GM18868 (cell line): ENCODE measurements around the gene CFAP65.

ENCODE experiments used
- ATAC-seq: cut with Tn5 transposase; IDR thresholded peaks from one replicate; pipeline ENCODE4 v1.9.1; 2021; ENCODE audit warnings: mild to moderate bottlenecking, moderate library complexity; ENCODE audit not compliant: unreplicated experiment

CFAP65 gene

DNA sequence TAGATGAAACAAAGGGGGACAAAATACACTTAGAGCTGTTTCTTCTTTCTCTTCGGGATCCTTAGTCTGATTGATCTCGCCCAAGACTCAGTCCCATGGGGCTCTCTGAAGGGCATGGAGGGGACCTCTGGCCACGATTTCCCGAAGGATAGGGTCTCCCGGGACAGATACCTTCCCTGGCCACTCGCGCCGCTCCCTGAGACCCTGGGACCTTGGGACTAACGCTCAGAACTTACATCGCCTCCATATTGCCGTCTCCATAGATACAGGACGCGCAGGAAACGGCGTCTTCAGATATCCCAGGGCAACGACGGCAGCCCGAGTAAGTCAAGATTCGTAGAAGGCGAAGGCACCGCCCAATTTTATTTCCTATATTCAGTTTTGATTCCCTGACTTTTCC is at the start of gene CFAP65:
Gene CFAP65 (minus strand): TSS at position 265 of the 400 bp plus-strand sequence. CDS start 2,468 bp downstream, outside the sequence.
- ATAC-seq, result no peak

GRCh38 chr2:219090436-219091299 is 49.4 kb upstream of the CFAP65 start:
- no peak for ATAC-seq

DNA sequence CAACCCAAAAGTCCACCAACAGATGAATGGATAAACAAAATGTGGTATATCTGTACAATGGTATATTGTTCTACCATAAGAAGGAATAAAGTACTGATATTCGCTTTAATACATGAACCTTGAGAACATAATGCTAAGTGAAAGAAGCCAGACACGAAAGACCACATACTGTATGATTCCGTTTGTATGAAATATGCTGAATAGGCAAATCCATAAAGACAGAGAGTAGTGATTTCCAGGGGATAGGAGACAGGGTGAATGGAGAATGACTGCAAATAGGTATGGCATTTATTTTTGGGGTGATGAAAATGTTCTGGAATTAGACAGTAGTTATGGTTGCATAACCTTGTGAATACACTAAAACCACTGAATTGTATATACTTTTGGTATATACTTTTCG is 48.0 kb upstream of the CFAP65 start:
- no peak for ATAC-seq

DNA sequence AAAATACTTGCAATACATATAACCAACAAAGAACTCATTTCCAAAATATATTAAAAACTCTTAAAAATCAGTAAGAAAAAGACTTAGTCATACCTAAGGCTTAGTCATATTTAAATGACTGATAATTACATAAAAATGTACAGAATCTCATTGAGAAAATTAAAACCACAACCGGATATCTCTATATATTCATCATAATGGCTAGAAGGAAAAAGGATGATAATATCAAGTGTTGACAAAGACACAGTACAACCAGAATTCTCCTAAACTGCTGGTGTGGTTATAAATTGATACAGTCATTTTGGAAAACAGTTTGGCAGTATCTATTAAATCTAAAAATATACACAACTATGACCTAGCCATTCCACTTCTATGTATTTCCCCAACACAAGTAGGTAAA is 46.5 kb upstream of the CFAP65 start:
- no peak for ATAC-seq

DNA sequence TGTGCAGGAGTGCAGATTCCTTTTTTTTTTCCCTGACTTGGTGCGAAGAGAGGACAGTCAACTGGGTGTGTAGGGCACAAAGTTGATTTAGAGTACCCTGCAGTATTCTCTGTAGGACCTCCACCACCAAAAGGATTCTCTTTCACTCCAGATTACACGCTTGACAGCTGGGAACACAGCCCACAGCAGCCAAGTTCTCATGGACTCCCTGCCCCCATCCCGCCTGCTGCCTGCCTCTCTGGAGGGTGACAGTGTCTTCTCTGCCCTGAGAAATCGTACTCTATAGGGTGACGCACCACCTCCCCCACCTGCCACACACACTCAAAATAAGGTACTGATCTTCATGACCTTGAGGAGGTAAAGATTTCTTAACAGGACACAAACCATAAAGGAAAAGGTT is 46.0 kb upstream of the CFAP65 start:
- ATAC-seq, result no peak

DNA sequence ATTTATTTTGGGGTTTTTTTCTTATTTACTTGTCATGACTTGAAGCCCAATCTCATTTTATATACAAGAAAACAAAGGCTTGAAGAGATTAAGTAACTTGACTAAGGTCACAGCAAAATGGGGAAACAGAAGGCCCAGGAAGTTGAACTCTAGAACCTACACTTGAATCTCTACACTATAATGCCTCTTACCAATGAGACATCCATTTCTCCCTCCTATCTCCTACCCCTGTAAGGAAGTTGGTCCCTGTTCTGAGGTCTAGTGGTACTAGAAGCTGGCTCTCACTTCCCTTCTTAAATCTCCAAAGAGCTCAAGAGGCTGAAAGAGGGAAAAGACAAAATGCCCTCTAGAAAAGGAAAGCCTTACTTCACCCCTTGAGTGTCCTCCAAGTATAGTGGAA is 44.9 kb upstream of the CFAP65 start:
- no peak for ATAC-seq

DNA sequence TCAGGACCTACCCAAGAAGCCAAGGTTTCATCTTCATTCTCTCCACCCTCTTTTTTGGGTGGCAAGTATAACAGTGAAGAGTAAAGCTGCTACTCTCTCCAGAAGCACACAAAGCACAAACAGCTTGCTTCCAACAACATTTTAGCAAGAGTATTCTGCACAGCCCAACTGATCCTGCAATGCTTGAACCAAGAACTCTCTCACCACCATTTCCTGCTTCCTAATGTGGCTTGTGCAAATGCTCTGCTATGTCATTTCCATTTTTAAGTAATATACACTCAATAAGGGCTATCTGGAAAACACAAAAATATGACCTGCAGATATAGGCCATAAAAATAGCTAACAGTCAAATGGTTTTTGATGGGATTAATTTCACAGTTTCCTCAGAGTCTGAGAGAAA is 43.5 kb upstream of the CFAP65 start:
- ATAC-seq, result no peak

- no peak for ATAC-seq
These were observed 41.1 kb upstream of the CFAP65 start for GRCh38 chr2:219082332-219082958.

GRCh38 chr2:219081701-219082331 is 40.5 kb upstream of the CFAP65 start:
- no peak for ATAC-seq

DNA sequence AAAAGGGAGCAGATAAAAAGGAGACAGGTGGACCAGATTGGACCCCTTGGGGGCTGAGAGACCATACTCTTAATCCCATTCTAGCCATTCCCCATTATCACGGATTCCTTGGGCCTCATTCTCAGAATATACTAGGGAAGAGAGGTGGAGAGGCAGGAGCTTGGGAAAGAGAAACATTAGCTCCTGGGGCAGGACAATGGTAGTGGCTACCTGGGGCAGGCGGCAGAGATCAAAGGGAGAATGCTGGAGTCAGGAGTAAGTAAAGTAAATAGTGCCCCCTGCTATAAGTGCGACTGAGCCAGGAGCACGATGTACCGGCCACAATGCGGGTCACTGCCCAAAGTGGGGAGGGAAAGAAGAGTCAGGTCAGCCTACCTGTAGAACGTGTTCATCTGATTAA is 39.8 kb upstream of the CFAP65 start:
- no peak for ATAC-seq

- ATAC-seq, result no peak
These were observed 38.1 kb upstream of the CFAP65 start for GRCh38 chr2:219079417-219079816.

DNA sequence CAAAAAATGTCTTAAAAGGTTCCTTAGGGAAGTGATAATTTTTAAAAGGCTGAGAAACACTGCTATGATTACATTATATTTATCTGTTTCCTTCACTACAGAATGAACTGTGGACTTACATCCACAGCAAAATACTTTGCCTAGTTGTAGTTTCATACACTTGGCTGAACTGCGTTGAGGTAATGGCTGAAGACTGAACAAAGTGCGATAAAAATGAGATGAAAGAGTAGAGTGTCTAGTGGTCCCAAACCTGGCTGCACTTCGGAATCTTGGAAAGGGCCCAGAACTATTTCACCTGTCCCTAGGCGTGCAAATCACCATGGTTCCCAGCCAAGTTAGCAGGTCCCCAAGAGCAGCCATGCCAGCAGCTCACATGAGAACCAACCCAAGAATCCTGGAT is 37.6 kb upstream of the CFAP65 start:
- no peak for ATAC-seq

- no peak for ATAC-seq
These were observed 36.8 kb upstream of the CFAP65 start for GRCh38 chr2:219078126-219078525.

- ATAC-seq, result no peak
These were observed 34.9 kb upstream of the CFAP65 start for GRCh38 chr2:219076253-219076652.

DNA sequence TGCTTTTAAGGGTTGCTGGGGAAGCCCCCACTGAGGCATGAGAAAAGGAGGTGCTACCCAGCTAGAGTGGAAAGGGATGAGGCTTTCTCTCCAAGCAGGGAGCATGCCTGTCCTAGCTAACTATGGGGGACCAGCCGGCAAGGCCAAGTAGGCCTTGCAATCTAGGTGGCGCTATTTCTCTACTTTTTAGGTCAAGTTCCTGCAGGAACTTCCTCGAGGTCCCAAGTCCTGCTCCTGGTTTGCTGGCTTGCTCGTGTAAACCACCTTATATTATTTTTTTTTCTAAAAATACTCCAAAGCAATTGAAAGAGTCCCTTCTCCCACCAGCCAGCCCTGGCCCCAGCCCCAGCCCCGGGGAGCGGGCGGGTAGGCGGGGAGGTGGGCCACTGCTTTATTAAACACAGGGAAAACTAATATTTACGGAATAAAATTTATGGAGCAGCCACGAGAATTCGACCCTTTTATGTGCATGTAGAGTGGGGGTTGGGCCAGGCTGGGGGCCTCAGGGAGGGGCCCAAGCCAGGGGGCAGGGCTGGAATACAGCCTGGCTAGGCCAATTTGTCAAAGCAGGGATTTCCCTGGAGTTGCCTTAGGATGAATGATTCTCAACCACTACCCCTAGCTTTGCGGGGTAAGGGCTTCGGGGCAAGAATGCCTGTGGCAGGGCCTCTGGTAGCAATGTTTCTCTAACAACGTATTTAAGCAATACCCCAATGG is 32.3 kb upstream of the CFAP65 start:
- ATAC-seq, result no peak

- ATAC-seq, result no peak
These were observed 31.5 kb upstream of the CFAP65 start for GRCh38 chr2:219072741-219073250.

DNA sequence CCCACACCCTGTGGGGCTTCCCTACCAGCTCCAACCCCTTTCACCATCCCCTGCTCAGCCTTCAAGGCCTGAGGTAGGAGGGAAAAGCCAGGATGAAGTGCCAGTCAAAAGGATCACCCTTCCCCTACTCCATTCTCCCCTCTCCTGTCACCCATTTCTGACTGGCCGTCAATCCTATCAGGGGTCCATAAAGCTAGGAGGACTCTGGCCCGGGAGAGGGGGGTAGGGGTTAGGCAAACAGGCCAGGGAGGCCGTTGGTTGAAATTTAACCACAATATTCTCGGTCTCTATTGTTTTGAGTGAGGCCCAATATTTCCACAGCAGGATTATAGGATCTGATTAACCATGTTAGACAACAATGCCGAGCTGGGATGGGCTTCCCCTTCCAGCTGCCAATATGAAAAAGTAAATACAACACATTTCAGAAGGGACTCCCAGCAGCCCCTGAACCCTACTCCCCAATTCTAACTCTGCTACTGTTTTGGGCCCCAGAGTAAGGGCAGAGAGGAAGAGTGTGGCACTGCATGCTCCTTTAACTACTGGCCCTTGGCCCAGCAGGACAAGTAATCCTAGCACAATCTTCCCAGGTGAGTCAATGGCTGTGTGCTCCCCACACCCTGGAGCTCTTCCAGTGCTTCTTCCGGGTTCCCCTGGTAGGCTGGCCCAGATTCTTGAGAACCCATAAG is 30.0 kb upstream of the CFAP65 start:
- no peak for ATAC-seq

- ATAC-seq, result no peak
These were observed 24.2 kb upstream of the CFAP65 start for GRCh38 chr2:219065484-219065883.

- no peak for ATAC-seq
These were observed 20.8 kb upstream of the CFAP65 start for GRCh38 chr2:219062081-219062480.
